HG03354 (cell line): Measurements from ENCODE around the gene MRNIP.

Experiments
- ATAC-seq: cut with Tn5 transposase; IDR thresholded peaks from one replicate; pipeline ENCODE4 v1.9.1; 2021; ENCODE audit warnings: mild to moderate bottlenecking; ENCODE audit not compliant: unreplicated experiment, poor library complexity, severe bottlenecking

Gene MRNIP

GRCh38 chr5:179812997-179813607 is 45.5 kb downstream of the MRNIP start:
- ATAC-seq: no peak

- no peak for ATAC-seq
Measured at GRCh38 chr5:179812135-179812825, 46.3 kb downstream of the MRNIP start.

DNA sequence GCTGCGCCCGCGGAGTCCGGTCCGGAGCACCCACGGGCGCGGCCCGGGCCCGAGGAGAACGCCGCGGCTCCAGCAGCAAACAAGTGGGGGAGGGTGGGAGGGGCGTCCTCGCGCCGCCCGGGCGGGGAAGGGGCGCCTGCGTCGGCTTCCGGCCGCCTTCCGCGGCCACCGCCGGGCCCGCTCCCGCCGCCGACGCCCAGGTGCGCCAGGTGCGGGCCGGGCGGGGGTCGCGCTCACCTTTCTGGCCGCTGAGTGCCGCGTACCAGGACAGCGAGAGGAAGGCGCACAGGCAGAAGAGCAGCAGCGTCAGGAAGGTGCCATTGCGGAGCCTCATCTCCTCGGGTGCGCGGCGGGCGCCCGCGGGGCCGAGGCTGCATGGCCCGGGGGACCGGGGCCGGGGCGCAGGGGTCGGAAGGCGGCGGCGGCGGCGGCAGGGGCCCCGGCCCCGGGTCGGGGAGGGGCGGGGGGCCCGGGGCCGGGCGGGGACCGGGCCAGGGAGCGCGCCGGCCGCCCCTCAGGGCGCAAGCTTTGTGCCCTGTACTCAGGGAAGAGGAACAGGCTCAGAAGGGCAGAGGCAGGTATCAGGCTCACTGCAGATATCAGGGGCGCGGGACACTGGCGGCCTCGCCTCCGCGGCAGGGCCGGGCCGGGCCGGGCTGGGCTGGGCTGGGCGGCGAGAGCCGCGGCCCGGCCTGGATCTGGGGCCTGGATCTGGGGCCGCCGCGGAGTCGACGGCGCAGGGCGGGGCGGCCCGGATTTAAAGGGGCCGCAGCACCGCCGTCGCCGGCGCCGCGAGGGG is 52.2 kb downstream of the MRNIP start, which contains the start of gene MGAT4B:
MGAT4B (minus strand) TSS at position 617 of the 799 bp plus-strand sequence; CDS start at position 334, 283 bp downstream.
- ATAC-seq: peak; percentile 71

DNA sequence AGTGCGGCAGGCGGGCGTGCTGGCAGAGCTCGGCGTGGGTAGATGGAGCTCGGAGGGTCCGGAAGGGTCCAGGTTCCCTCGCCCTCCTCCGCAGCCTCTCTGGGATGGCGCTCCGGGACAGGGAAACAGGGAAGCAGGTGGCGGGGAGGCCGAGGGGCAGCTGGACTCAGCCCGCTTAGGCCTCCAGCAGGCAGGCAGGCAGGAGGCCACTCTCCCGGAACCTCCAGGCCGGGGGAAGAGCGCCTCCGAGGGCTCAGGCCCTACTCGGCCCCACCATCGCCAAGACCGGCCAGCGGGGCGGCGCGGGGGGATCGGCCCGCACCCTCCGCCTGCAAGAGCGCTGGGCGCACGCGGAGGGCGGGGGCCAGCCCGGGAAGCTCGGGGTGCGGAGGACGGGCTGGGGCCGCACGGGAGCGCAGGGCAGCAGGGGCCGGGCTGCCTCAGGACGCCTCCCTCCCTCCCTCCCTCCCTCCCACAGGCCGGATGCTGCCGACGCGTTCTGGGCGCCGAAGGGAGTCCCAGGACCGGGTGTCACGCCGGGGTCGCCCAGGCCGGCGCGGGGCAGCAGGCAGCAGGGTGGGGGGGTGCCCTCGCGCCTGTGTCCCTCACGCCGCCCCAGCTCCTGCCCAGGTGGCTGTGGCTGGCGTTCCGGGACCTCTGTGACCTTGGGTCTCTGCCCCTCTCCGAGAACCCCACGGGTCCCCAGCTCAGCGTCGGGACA is 52.9 kb downstream of the MRNIP start:
- ATAC-seq: peak; percentile 26

DNA sequence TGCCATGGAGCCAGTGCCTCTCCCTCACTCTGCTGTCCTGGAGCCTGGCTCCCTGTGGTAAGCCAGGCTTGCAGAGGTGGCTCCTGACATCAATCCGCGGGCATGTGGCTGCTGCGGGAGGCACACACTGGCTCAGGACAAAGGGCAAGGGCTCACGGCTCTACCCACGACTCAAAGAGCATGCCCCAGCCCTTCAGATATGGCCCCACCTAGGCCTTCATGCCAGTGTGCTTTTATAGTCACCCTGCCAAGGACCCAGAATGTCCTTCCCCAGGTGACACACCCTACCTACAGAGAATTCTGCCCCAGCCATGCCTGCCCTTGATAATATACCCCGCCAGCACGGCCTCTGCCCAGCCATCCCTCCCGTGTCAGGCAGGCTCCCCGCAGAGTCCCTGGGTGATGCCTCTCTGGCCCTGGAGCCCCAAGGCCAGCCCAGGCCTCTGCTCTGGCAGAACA is 53.5 kb downstream of the MRNIP start:
- ATAC-seq: no peak

- no peak for ATAC-seq
Measured at GRCh38 chr5:179804555-179804947, 54.1 kb downstream of the MRNIP start.

DNA sequence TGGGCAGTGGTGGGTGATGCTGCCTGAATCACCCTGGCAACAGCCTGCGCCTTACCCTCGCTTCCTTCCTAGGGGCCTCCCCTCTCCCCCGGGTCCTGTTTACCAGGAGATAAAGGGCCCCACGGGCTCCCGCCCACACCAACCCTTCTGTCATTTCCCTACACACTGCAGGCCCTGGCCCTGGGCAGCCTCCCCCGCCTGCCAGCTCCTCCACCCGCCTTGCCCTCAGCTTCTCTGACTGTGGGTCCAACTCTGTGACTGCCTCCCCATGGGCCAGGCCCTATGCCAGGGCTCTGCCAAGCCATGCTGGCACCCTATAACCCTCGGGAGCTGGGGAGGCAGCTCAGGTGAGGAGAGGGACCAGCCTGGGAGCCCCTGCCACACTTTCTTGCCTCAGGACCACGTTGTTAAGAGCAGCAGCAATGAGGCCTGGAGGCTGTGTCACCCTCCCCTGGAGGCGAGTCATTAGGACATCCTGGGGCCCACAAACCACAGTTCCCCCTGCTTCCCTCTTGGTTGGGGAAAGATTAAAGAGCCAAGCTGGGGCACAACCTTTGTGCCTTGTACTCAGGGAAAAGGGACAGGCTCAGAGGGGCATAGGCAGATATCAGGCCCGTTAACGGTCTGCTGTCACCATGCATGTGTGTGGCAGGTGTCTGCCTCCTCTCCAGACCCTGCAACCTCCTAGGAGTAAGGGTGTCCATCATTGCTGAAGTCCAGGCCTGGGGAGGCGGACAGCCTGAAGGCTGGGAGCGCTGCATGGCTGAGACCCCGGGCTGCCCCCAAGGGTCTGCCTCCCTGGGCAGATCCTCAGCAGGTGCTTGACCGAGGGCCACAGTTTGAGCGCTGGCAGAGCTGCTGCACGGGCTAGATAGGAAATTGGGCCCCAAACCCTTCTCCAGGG is 54.7 kb downstream of the MRNIP start:
- ATAC-seq: no peak

DNA sequence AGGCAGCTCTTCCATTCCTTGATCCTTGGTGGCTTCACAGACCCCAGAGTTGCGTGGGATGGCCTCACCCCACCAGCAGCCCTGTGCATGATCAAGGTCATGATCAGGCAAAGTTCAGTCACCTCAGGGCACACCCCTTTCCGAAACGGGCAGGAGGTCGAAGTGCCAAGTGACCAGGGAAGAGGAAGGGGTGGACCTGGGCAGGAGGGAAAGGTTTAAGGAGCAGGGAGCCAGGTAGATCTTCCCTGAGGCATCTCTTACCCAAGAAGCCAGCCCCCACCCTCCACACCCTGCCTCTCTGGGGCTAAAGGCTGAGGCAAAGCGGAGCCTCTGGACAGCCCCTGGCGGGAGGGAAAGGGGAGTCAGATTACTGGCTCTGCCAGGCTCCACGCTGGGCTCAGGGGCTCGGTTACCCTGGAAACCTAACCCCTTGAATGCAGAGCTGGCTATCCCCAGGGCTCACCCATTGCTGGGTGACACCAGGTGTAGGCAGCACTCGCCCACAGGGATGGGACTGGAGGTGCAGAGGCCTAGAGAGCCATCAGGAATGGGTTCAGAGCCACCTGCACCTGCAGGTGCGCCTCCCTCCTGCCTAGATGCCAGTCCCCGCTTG is 55.6 kb downstream of the MRNIP start:
- no peak for ATAC-seq

GRCh38 chr5:179802207-179802883 is 56.3 kb downstream of the MRNIP start:
- no peak for ATAC-seq

DNA sequence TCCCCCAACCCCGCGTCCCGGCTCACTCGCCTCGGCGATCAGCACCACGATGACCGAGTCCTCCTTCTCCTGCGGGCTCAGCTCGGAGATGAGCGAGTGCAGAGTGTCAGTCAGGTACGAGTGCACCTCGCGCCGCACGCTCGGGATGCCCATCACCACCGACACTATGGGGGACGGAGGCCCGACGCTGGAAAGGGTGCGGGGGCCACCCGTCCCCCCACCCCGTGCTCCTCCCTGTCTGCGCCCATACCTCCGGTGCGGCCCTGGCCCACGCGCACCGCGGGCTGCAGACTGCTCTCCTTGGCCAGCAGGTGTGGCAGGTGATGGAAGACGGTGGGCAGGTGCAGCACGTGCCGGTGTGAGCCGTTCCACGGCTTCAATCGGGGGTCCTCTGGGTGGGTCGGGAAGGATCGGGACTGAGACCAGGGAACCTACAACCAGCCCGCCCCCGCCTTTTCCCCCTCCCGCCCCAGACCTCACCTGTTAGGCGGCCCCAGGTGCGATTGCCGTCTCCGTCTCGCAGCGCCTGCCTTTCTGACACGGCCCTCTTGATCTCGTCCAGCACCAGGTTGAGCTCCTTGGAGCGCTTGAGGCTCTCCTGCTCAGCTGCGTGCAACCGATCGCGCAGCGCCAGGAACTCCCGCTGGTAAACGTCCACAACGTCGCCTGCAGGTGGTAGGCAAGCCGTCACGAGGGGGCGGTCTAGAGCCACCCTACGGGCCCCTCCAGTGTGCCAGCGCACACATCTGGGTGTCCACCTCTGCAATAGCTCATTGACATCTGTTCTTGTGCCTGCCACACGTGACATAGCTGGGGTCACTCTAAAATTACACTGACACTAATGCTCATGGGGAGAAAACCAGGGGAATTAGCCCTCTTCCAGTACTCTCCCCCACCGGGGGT is 57.1 kb downstream of the MRNIP start:
- ATAC-seq: peak; percentile 40

- no peak for ATAC-seq
Measured at GRCh38 chr5:179800696-179801201, 57.9 kb downstream of the MRNIP start.

DNA sequence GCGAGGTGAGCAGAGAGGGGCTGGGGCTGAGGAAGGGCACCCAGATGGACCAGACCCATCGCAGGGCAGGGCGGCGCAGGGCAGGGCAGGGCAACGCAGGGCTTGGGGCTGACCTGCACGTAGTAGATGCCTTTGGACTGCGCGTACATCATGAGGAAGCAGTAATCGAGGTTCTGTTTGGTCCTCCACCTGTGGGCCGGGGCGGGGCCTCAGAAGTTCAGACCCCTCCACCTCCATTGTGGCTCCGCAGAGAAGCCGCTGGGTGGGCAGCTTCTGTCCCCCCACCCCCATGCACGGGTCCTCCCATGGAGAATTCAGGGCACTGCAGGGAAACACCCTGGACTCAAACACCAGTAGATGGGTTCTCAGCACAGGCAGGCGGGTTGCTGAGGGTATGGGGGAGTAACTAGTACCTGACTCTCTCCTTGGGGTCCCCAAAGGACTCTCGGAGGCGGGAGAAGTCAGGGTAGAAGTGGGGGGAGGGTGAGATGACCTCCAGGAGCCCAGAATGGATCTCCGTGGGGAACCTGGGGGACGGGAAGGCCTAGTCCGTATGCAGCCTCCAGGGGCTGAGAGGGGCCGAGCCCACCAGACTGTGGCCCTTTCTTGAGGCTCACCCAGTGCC is 58.4 kb downstream of the MRNIP start:
- no peak for ATAC-seq

DNA sequence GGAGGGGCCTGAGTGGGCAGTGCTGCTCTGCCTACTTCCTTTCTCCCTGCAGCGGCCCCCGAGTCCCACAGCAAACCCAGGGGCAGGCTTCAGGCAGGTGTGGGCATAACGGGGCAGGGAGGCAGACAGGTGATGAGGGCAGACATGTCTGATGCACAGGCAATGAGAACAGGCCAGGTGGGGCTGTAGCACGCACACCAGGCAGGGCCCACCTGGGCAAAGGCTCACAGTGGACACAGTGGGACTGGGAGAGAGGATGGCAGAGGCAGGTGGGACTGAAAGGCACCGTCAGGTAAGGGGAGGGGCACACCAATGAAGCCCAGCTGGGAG is 59.0 kb downstream of the MRNIP start:
- ATAC-seq: no peak

DNA sequence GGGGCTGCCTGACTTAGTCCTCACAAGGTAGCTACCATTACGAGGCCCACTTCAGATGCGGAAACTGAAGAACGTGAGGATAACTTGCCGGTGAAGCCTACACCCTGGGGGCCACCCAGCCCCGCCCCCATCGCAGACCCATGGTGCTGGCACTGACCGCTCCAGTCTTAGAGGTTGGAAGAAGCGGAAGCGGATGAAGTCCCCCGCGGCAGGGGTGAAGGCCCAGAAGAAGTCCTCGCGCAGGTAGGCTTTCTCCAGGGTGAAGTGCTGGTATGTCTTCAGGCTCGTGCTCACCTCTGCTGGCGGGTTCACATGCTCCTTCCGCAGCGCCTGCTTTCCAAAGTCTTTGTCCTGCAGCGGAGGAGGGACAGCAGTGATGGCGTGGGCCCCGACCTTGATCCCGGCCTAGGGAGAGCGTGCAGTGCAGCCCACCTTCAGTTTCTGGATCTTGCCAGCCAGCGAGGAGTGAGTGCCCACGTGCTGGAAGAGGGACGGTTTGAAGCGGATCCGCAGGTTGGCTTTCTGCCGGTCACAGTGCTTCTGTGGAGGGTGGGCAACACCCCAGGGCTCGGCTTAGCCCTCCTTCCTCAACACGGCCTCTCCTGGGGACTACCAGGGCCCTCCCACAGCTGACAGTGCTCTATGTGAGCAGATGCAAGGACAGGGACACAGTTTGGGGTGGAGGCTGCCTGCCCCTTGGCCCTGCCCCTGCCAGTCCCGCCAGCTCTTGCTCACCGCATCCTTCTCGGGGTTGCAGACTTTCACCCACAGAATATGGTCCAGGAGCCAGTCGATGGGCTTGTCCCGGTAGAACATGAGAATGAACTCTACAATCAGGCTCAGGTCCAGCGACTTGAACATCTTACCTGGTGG is 59.6 kb downstream of the MRNIP start:
- ATAC-seq: no peak

DNA sequence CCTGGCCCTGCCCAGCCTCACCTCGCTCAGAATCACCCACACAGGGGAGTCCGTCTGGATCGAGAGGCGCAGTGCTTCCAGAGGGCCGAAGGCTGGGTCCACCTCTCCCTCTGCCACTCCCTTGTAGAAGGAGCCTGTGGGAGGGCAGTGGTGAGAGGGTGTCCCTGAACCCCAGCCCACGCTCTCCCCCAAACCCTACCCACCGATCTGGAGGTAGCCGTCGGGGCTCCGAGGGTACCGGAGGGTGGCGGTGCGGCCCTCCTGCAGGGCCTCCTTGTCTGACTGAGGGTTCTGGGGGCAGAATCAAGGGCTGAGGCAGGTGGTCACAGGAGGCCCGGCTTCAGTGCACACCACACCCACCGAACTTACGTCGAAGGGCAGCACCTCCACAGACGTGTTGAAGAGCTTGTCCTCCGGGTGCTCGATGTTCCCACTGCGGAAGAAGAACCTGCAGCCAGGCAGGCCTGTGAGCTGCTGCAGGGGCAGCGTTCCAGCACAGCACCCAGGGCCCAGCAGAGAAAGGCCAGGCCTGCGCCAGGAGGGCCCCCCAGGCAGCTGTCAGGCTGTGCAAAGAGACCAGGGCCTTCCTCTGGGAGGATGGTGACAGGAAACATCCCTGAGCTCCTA is 60.4 kb downstream of the MRNIP start:
- no peak for ATAC-seq
